Inflammatory macrophage treated with lipopolysaccharide for 1 hour (primary cell): Measurements from ENCODE around the gene TMEM203.

Experiments
- DNase-seq, 2 donors: peaks; one replicate each; pipeline ENCODE4 v3.0.0-alpha.2; 2020 to 2022

TMEM203 gene

DNA sequence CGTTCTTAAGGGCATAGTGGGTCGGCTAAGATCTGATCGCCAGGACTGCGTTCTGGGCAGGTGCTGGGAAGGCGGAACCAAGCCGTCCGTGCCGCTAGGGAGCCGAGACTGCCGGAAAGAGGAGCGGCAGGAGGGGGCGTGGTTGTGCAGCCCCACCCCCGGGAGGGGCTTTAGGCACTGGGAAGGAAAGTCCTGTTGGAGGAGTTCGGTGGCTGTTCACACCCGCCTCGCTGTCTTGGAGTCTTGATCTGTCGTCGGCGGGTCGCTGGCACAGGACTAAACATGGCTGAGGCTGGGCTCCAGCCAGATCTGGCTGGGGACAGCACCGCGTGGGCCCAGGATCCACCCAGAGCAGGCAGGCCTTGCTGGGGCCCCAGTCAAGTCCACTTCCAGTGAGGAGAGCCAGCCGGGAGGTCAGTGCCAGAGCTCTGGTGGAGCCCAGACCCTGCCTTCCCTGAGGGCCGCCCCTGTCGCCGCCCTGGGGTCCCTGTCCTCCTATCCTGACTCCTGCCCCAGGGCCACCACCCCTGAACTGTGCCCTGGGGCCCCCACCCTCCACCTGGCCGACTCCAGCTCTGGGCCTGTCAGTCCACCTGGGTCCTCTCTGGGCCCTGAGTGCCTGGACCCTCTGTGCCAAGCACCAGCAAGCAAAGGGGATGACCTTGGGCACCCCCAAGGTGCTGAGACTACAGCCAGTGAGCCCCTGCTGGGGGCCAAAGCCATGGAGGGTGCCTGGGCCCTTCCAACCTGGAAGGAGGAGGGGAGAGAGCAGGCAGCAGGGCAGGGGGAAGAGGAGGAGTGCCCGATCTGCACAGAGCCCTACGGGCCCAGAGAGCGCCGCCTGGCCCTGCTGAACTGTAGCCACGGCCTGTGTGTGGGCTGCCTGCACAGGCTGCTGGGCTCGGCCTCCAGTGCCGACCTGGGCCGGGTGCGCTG lies 12.1 kb upstream of the TMEM203 start:
- DNase-seq: no peak

- no peak for DNase-seq
Measured at GRCh38 chr9:137216188-137216965, 10.9 kb upstream of the TMEM203 start.

GRCh38 chr9:137215196-137215986 lies 9.9 kb upstream of the TMEM203 start:
- no peak for DNase-seq

GRCh38 chr9:137214620-137215019 lies 9.2 kb upstream of the TMEM203 start:
- no peak for DNase-seq

- no peak for DNase-seq
Measured at GRCh38 chr9:137213160-137214060, 8.0 kb upstream of the TMEM203 start.

DNA sequence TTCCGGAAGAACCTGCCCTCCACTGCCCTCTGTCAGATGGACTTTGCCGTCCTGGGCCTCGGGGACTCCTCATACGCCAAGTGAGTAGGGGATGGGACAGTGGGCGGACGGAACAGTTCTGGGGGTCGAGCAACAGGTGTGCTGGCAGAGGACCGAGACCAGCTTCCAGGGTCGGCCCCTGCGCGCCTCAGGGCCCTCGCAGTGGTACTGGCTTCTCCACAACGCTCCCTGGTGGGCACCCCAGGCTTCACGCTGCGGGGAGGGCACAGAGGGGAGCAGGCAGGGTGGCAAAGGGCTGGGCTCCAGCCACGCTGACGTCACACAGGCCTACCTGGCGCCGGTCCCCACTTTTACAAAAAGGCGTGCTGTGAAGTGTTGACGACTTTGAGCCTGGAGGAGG lies 7.1 kb upstream of the TMEM203 start:
- no peak for DNase-seq

DNA sequence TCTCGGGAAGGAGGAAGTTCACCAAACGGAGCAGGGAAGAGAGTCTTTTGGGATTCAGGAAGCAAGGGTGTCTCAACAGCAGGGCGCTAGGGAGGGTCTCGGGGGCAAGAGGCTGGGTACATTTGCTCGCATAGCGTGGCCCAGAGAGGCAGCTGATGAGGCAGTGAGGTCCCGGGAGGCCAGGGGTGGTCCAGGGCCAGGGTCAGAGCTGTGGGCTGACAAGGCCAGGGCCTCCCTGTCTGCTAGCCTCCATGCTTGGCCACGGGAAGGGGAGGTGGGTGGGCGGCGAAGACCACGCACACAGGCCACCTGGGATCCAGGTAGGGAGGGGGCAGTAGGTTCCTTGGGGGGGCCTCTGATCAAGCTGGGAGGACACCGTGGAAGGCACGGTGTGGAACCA lies 6.1 kb upstream of the TMEM203 start:
- DNase-seq: no peak

DNA sequence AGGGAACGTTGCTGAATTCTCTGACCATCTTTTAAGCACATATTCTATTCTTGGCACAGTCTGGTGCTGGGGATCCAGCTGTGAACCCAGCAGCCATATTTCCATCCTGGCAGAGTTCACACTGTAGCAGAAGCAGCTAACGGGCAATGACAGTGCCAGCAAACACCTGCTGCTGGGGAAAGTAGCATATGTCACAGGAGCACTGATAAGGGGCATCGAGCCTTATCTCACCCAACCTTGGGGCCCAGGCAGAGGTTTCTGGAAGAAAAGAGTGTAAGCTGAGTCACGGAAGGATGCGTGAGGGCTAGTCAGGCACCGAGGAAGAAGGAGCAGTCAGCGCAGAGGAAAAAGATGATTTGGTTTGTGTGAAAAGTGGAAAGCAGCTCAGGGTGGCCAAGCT lies 1.2 kb upstream of the TMEM203 start:
- no peak for DNase-seq

GRCh38 chr9:137204731-137205125 lies 720 bp downstream of the TMEM203 start:
- DNase-seq: no peak

DNA sequence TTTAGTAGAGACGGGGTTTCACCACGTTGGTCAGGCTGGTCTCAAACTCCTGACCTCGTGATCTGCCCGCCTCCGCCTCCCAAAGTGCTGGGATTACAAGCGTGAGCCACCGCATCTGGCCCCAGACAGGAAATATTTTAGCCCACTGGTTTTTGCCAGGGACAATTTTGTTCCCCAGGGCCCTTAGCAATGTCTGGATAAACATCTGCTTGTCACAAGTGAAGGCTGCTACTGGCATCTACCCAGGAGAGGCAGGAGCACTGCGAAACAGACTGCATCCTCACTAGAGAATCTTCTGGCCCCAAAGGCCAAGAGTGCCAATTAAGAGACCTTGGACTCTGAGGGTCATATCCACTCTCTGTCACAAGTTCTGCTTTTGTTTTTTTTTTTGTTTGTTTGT lies 2.5 kb downstream of the TMEM203 start:
- no peak for DNase-seq

DNA sequence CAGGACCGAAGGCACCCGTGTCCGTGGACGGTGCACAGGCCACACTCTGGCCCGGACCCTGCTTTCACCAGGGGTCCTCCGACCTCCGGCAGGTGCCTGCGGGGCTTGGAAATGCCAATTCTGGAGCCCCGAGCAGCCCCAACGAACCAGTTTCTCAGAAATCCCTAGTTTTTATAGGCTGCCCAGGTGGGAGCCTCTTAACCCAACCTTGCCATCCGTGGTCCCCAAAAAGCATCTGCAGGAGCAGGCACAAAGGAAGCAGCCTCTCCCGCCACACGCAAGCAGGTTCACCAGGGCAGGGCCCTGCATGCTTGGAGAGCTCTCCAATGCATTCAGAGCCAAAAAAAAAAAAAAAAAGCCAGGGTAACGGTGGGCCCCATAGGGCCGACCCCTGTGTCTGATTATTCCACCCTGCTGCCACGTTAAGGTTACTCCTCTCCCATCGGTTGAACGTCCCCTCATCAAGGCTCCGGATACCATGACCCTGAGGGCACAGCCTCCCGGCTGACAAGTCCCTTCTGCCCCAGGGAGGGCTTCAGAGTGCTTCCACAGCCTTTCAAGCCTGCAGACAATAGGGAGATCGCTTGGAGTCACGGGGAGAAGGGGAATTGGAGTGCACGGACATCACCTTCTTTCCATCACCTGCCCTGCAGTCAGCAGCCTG lies 4.1 kb downstream of the TMEM203 start:
- no peak for DNase-seq

GRCh38 chr9:137200311-137201204 lies 4.9 kb downstream of the TMEM203 start, which contains the start of gene TPRN:
TSS of gene TPRN (minus strand) at chr9:137200741. CDS start at chr9:137200711, 30 bp downstream.
- DNase-seq: peak; percentile 98 to 99

DNA sequence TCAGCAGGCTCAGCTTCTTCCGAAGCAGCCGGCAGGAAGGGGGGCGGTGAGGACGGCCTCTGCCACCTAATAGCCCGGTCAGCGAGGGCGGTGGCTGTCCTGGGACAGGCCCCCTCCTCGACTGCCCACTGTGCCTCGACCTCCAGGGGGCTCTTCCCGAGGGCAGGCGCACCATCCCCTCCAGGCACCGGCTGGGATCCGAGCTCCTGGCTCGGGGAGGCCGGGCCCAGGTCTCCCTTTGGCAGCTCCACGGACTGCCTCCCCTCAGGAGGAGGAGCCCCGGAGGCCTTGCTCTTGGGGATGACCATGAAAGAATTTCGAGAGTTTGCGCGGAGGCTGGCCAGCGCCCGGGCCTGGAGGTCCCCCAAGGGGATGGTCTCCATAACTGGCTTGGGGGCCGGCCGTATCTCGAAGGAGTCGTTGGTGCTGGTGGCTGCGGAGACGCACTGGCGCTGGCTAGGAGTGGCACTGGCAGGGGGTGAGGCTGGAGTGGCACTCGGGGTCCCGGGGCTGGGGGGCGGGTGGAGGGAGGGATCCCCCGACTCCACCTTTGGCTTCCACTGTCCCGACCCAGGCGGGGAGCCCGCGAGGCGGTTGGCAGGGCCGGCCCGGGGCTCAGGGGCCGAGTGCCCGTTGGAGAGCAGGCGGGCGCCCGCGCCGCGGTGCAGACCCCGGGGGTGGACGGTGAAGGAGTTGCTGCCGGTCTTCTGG lies 5.9 kb downstream of the TMEM203 start:
- no peak for DNase-seq

GRCh38 chr9:137198902-137199283 lies 6.6 kb downstream of the TMEM203 start:
- DNase-seq: no peak

DNA sequence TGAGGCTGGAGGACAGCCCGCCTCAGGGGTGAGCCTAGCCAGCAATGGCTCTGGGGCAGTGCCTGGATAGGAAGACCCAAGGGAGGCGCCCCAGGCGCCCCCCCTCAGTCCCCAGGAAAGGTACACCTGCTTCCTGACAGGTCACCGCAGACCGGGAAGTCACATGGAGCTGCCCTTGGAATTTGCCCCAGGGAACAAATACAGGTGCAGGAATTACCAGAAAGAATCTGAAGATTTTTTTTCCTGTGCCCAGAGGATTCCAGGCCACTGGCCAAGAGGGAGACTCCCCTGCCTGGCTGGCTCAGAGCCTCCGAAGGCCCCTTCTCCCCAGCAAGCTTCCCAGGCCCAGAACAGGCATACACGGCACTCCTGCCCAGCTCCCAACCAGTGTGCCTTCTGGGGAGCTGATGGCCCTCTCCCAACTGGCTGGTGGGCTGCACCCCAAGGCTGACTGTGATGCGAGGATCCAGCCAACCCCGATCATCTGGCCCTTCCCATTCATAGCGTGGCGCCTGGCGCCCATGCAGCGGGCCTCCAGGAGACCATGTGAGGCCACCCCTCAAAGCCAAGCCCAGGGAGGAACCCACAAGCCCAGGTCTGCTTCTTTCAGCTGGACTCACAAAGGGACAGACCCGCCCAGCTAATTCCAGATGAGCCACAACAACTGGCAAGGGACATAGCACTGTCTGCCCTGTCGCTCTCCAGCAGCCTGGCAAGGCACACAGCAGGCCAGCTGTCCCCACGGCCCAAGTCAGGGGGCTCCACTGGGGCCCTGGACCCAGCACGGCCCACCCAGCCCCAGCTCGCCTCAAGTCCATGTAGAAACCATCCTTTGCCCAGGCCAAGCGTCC lies 7.2 kb downstream of the TMEM203 start:
- DNase-seq: no peak

DNA sequence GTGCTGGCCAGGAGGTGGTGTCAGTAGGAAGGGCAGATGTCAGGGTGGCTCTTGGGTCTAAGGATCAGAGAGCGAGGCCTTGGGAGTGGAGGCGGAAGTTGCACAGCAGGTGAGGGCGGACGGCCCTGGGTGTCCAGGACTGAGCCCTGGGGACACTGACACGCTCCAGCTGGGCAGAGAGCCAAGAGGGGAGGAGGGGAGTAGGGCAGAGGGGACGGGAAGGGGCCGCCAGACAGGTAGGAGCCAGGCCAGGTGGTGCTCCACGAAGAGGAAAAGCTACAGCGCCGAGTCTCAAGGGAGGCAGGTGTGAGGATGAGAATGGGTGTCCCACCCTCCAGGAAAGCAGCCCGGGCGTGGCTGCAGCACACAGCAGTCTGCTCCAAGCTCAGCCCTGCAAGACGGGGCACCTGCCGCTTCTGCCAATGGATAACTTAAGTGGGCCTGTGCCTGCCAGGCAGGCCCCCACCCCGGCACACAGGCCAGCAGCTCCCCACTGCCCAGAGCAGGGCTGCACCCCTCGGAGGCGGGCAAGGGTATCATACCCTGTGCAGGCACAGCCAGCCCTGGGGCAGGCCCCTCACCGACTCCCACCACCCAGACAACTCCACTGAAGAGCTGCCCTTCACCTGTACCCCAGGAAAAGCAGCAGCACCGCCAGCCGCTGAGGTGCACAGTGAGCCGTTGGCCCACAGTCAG lies 9.8 kb downstream of the TMEM203 start:
- no peak for DNase-seq

- no peak for DNase-seq
Measured at GRCh38 chr9:137194909-137195308, 10.5 kb downstream of the TMEM203 start.

DNA sequence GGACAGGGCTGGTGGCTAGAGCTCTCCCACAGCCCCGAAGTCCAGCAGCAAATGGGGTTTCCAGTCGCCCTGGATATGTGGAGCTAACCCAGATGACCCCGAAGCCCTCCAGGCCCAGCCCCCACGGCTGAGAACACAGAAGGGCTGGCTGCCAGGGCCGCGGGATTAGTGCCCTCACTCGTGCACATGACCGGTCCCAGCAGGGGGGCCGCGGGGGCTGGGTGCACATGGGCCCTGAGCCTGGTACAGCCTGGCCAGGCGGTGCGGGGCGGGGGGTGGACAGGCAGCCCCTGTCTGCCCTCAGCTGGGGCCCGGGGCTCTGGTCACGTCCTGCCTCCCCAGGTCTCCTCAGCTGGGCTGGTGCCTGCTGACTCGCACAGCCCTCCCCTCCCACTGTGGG lies 11.1 kb downstream of the TMEM203 start:
- DNase-seq: no peak
